ENCODE results near the gene GPR68.

GRCh38 chr14:91207008-91207407 lies 37.5 kb downstream of the GPR68 start:
- TF ChIP-seq CTCF (IDR thresholded peaks at IDR 0.05) = no peak
- no peak for TF ChIP-seq EZH2 (IDR thresholded peaks at IDR 0.05; ENCODE audit: borderline replicate concordance, insufficient read depth, low read depth, low read length, poor library complexity, severe bottlenecking)
